K562 (cell line): ENCODE results near the gene APELA. TPM values are rescaled to one million over a fixed set of nuclear protein-coding genes. Genes with fewer than 3 reads are reported as not detected.

Experiments used
- ATAC-seq: fragments of 200-7000 bp; cut with Tn5 transposase; 3 replicates; pipeline ENCODE4 v1.9.1; 2020; ENCODE audit warnings: moderate library complexity
- BruUV-seq: library from RNA; stranded (reverse); fragments of 400-500 nt; replicated peaks from 2 replicates; lab custom pipeline; 2021; lab: Mats Ljungman, UMichigan
- CTCF ChIA-PET: fragments of 300-600 bp; formaldehyde crosslinking; extraction: SDS; loops from one replicate; lab custom pipeline; 2021; ENCODE audit warnings: low intra/inter-chr PET ratio; lab: Yijun Ruan, JAX
- POLR2A ChIA-PET: fragments of 300-600, 350-650 bp; sonication (Branson Sonifier 250); formaldehyde crosslinking; extraction: SDS; loops from one replicate; lab custom pipeline; 2021; ENCODE audit warnings: antibody characterized with exemption, inconsistent platforms; lab: Yijun Ruan, JAX
- DNase-seq, 4 experiments: peaks; one replicate each; pipeline versions ENCODE4 v3.0.0 to v3.0.0-alpha.2; 2011 to 2018; ENCODE audit warnings: low spot score in 3 of 4, mixed read lengths in 3 of 4; ENCODE audit errors: extremely low read depth in 1 of 4
- FAIRE-seq: peaks from 2 replicates; lab custom pipeline; 2011; peaks lifted over from hg19 to GRCh38; lab: Jason Lieb, UNC
- H2AFZ ChIP-seq: 2 replicates; pipeline ENCODE4 v1.6.0; 2011; ENCODE audit warnings: low read depth, low read length, control low read depth, inconsistent platforms
- H3K27ac ChIP-seq: fragments of 200-600 bp; 3 replicates; pipeline ENCODE4 v1.8.0; 2011; ENCODE audit warnings: low read depth, mild to moderate bottlenecking, control low read depth, inconsistent platforms, low read length, moderate library complexity, mixed read lengths; ENCODE audit errors: extremely low read depth
- H3K27me3 ChIP-seq, 2 experiments: fragments of 300-600 bp in 1 of 2; 2 replicates in 1 of 2; 3 replicates in 1 of 2; pipeline versions ENCODE4 v1.6.0 to v1.8.0; 2011; ENCODE audit warnings: inconsistent platforms in 2 of 2, low read length in 2 of 2, mild to moderate bottlenecking in 1 of 2, mixed read lengths in 1 of 2, moderate library complexity in 1 of 2; ENCODE audit not compliant: control insufficient read depth in 2 of 2, insufficient read depth in 2 of 2
- H3K36me3 ChIP-seq: fragments of 300-600 bp; 3 replicates; pipeline ENCODE4 v1.8.0; 2011; ENCODE audit warnings: mild to moderate bottlenecking, low read length, inconsistent platforms; ENCODE audit not compliant: control insufficient read depth, insufficient read depth
- H3K4me1 ChIP-seq, 2 experiments: fragments of 200-600 bp in 1 of 2; replicated peaks in 1 of 2; 2 replicates in 1 of 2; 3 replicates in 1 of 2; pipeline versions ENCODE4 v1.5.1 to v1.8.0; 2011; ENCODE audit warnings: inconsistent platforms in 2 of 2, low read length in 2 of 2, mild to moderate bottlenecking in 1 of 2, mixed read lengths in 1 of 2, moderate library complexity in 1 of 2; ENCODE audit not compliant: control insufficient read depth in 2 of 2, insufficient read depth in 2 of 2
- H3K4me2 ChIP-seq: 2 replicates; pipeline ENCODE4 v1.6.1; 2011; ENCODE audit warnings: low read length, control low read depth, inconsistent platforms, mixed read lengths; ENCODE audit not compliant: insufficient read depth
- H3K4me3 ChIP-seq: fragments of 200-600 bp; sonication (generic), shearing (Covaris generic); 2 replicates; pipeline ENCODE4 v1.5.1; 2016; ENCODE audit warnings: control low read depth, inconsistent platforms
- H3K79me2 ChIP-seq: fragments of 200-600 bp; 3 replicates; pipeline ENCODE4 v1.8.0; 2011; ENCODE audit warnings: low read length, inconsistent platforms; ENCODE audit not compliant: control insufficient read depth, insufficient read depth
- H3K9ac ChIP-seq, 2 experiments: 2 replicates each; pipeline versions ENCODE4 v1.6.0 to v1.6.1; 2011; ENCODE audit warnings: low read depth in 2 of 2, low read length in 2 of 2, control low read depth in 1 of 2, inconsistent platforms in 1 of 2, mild to moderate bottlenecking in 1 of 2, mixed read lengths in 1 of 2; ENCODE audit not compliant: insufficient read depth in 1 of 2
- H3K9me1 ChIP-seq: one replicate; pipeline ENCODE4 v1.6.0; 2011; ENCODE audit warnings: inconsistent platforms, mild to moderate bottlenecking, low read length, moderate library complexity; ENCODE audit not compliant: control insufficient read depth, insufficient read depth
- H3K9me3 ChIP-seq: replicated peaks from 2 replicates; pipeline ENCODE4 v1.5.1; 2011; ENCODE audit warnings: low read depth, low read length, inconsistent platforms; ENCODE audit not compliant: control insufficient read depth, insufficient read depth
- H4K20me1 ChIP-seq: replicated peaks from 2 replicates; pipeline ENCODE4 v1.6.1; 2011; ENCODE audit warnings: low read length, inconsistent platforms, mixed read lengths; ENCODE audit not compliant: control insufficient read depth, insufficient read depth
- ZNF41 ChIP-seq: fragments of 250-450 bp; sonication (Bioruptor Pico); conservative IDR thresholded peaks from 2 replicates; pipeline ENCODE4 v1.4.0; 2020; ENCODE audit warnings: mild to moderate bottlenecking
- ZNF655 ChIP-seq: fragments of 250-450 bp; sonication (Bioruptor Pico); IDR thresholded peaks from 2 replicates; pipeline ENCODE4 v1.5.0; 2021
- WGBS: fragments of 100-300 bp; shearing (Covaris generic); methylation state at CpG from one replicate; pipeline ENCODE4 v1.1.6; 2016; ENCODE audit warnings: low coverage, mixed read lengths; ENCODE audit not compliant: insufficient coverage; ENCODE audit errors: missing lambda C conversion rate; 5-methylcytosine and 5-hydroxymethylcytosine counted together
- in situ Hi-C: fragments of 300-500 bp; cut with MboI; formaldehyde crosslinking; loops from 4 replicates; pipeline ENCODE4 v1.15.0; 2018; ENCODE audit warnings: inconsistent platforms, mixed read lengths
- intact Hi-C: fragments of 100-400 bp; cut with micrococcal nuclease; formaldehyde crosslinking; loops from 2 replicates; pipeline ENCODE4 v1.14.2; 2022
- polyA plus RNA-seq, 8 experiments: library from polyadenylated mRNA; depleted of rRNA in 4 of 8; stranded (reverse) in 5 of 8; unstranded in 3 of 8; fragments of >200 nt; fragmentation: Nextera tagmentation in 2 of 8; fragmentation: Illumina TruSeq in 1 of 8; extraction: Ambion mirVana in 2 of 8; extraction: Trizol in 1 of 8; gene quantifications; 2 replicates each; pipeline versions ENCODE4 v1.2.1 to v1.2.3, GENCODE V29; 2011 to 2014; ENCODE audit warnings: inconsistent platforms in 1 of 8, missing spikeins in 1 of 8
- total RNA-seq, 7 experiments: library from RNA; depleted of rRNA in 6 of 7; stranded (reverse); fragments of >200 nt in 6 of 7; fragmentation: Illumina TruSeq in 2 of 7; extraction: Trizol in 2 of 7; gene quantifications; 2 replicates each; pipeline versions ENCODE4 v1.2.1 to v1.2.3, GENCODE V29; 2011 to 2021; ENCODE audit warnings: low replicate concordance in 1 of 7
- TF ChIP-seq, protein P1 (sequence below): fragments of 200-400 bp; formaldehyde crosslinking; IDR thresholded peaks from 2 replicates; pipeline ENCODE4 v1.6.1; 2017; ENCODE audit warnings: mild to moderate bottlenecking, low read depth, low read length, moderate library complexity

APELA gene
- total and polyA plus RNA-seq, 9 of the 15 experiments (the other 6 are each of a cell fraction or from before 2014, with no cell fraction given), result not detected

DNA sequence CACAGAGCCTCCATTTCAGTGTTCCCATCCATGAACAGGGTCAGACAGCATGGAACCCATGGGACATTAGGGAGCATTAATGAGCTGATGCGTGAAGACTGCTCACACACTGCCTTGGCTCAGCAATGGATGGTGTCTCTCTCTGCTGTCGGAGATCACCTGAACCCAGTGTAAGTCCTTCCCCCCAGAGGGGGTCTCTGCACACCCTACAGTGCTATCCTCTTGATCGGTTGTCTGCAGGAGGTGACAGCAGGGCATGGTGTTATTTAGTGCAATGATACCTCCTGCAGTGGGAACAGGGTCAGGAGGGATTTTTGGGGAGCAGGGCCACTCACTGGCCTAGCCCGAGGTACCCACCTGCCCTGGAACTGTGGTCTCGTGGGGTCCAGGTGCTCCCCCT, 25.6 kb downstream of the APELA start:
- no peaks in the 10 kb centered on the region for H3K9me1 ChIP-seq
- FAIRE-seq (no peak), ATAC-seq (no peak), DNase-seq (no peak)
- in situ Hi-C loops (no loop called here), intact Hi-C loops (no loop called here)
- ChIA-PET CTCF (no interaction called here), POLR2A (no interaction called here)
- H3K9ac ChIP-seq, result no peak overlapping the region
- no peaks in the 10 kb centered on the region for H3K9me3 ChIP-seq
- no peak overlapping the region for H3K27ac ChIP-seq
- no peaks in the 10 kb centered on the region for H4K20me1 ChIP-seq
- no peaks in the 10 kb centered on the region for H3K79me2 ChIP-seq
- H3K36me3 ChIP-seq, result no peaks in the 10 kb centered on the region
- WGBS, result 1% methylated on average over 5 of the region's 5 CpGs
- H3K4me2 ChIP-seq, result no peak overlapping the region
- no peaks in the 10 kb centered on the region for H3K4me1 ChIP-seq
- TF ChIP-seq ZNF41 (CRISPR knock-in tag) (no peak), ZNF655 (CRISPR knock-in tag) (no peak)
- TF ChIP-seq, protein P1, sequence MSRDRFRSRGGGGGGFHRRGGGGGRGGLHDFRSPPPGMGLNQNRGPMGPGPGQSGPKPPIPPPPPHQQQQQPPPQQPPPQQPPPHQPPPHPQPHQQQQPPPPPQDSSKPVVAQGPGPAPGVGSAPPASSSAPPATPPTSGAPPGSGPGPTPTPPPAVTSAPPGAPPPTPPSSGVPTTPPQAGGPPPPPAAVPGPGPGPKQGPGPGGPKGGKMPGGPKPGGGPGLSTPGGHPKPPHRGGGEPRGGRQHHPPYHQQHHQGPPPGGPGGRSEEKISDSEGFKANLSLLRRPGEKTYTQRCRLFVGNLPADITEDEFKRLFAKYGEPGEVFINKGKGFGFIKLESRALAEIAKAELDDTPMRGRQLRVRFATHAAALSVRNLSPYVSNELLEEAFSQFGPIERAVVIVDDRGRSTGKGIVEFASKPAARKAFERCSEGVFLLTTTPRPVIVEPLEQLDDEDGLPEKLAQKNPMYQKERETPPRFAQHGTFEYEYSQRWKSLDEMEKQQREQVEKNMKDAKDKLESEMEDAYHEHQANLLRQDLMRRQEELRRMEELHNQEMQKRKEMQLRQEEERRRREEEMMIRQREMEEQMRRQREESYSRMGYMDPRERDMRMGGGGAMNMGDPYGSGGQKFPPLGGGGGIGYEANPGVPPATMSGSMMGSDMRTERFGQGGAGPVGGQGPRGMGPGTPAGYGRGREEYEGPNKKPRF, result no peak
- no peak overlapping the region for H2AFZ ChIP-seq
- no TSS peak for BruUV-seq
- H3K4me3 ChIP-seq, result no peak overlapping the region
- peaks cover 0 to 8% of the 10 kb centered on the region in 2 experiments; a peak in 1 of 5 replicates for H3K27me3 ChIP-seq
